GM19025 (cell line): ENCODE results near the gene NVL.
"Not testable (repeated sequence)": the region's sequence is repeated elsewhere in the genome, so short reads cannot be mapped to it uniquely, and the experiment has no call there.

ENCODE experiments used
- ATAC-seq: cut with Tn5 transposase; IDR thresholded peaks from one replicate; pipeline ENCODE4 v1.9.1; 2021; ENCODE audit warnings: mild to moderate bottlenecking, low read depth, moderate library complexity; ENCODE audit not compliant: unreplicated experiment

NVL gene

GRCh38 chr1:224238212-224238611, 91.8 kb downstream of the NVL start:
- no peak for ATAC-seq

GRCh38 chr1:224237119-224237881, 92.7 kb downstream of the NVL start:
- ATAC-seq, result no peak

GRCh38 chr1:224235813-224236493, 94.0 kb downstream of the NVL start:
- no peak for ATAC-seq

DNA sequence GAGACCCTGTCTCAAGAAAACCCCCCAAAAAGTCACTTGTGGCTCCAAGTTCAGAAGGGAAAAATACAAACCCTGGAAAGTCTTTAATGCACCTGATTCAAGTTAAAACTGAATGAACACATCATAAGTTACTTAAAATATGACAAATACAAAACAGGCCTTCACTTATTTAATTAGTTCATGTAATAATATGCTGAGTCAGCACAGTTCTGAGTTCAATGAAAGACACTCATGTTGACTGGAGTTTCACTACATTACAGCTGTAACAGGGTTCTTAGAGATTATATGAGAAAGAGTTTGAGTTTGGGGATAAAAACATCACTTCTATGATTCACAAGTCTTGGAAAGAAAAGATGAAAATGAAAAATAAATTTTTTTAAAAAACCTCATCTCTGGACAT, 96.0 kb downstream of the NVL start:
- no peak for ATAC-seq

DNA sequence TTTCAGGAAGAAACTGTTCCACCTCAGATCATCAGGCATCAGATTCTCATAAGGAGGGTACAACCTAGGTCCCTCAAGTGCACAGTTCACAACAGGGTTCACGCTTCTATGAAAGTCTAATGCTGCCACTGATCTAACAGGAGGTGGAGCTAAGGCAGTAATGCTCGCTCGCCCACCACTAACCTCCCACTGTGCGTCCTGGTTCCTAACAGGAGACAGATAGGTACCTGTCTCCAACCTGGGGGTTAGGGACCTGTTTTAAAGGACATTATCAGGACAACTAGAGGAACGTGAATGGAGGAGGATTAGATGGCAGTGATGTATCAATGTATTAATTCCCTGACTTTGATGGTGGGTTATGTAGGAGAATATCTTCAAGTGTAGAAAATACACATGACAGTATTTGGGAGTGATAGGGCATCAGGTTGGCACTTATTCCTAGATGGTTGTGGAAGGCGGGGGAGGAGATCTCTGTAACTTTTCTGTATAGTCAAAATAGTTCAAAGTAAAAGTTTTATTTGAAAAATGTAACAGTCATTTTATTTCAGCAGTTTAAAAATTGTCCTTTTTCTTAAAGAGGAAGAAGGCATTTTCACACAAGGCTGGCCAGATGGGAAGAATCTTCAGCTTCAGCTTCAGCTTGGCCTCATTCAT, 103.0 kb downstream of the NVL start:
- no peak for ATAC-seq

- ATAC-seq, result no peak
These were observed 105.9 kb downstream of the NVL start for GRCh38 chr1:224223819-224224714.

DNA sequence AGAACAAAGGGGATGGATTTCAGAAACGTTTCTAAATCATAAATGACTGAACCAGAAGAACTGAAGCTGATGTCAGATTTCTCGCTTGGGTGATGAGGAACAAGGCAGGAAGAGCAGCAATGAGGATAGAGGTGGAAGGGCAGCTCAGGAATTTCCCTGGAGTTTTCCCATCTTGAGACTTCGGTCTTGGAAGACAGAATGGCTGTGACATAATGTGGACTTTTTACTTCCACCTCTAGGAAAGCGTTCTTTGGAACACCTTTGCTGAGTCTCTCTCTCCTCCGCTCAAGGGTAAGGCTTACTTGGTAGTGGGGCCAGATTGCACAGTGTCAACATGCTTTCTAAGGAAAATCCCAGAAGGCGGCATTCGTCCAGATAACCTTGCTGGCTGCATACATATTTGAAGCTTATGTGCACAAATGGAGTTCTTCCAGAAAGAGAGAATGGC, 110.3 kb downstream of the NVL start:
- ATAC-seq, result no peak

GRCh38 chr1:224219011-224219611, 110.9 kb downstream of the NVL start:
- no peak for ATAC-seq

DNA sequence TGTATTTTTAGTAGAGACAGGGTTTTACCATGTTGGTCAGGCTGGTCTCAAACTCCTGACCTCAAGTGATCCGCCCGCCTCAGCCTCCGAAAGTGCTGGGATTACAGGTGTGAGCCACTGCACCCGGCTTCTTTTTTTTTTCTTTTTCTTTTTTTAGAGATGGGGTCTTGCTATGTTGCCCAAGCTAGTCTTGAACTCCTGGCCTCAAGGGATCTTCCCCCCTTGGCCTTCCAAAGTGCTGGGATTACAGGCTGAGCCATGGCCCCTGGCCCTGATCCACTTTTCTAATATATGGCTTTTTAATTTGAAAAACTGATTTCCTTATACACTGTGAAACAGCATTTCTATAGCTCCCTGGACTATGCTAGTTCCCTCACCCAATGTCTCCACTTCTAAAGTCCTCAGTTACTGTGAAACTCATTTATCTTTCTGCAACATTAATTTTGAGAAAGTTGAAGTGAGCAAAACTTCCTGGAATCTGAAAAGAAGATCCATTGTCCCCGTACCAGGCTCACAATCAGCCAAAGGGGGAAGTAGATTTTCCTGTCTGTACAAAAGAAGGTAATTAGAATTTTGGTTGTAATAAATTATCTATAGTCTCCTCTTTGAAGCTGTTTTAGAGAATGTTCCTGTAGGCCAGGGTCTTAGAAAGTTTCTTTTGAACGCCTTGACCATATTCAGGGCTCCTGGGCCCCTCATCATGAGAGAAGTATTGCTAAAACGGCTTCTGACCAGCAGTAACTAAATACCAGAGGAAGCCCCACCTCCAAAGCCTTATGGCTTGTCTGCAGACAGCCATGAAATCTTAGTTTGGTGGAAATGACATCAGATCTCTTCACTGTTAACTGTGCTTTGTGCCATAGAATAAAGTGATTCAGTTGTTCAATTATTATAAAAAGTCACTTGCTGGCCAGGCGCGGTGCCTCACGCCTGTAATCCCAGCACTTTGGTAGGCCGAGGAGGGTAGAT, 112.0 kb downstream of the NVL start:
- no peak for ATAC-seq

- no peak for ATAC-seq
These were observed 113.6 kb downstream of the NVL start for GRCh38 chr1:224216382-224216781.

DNA sequence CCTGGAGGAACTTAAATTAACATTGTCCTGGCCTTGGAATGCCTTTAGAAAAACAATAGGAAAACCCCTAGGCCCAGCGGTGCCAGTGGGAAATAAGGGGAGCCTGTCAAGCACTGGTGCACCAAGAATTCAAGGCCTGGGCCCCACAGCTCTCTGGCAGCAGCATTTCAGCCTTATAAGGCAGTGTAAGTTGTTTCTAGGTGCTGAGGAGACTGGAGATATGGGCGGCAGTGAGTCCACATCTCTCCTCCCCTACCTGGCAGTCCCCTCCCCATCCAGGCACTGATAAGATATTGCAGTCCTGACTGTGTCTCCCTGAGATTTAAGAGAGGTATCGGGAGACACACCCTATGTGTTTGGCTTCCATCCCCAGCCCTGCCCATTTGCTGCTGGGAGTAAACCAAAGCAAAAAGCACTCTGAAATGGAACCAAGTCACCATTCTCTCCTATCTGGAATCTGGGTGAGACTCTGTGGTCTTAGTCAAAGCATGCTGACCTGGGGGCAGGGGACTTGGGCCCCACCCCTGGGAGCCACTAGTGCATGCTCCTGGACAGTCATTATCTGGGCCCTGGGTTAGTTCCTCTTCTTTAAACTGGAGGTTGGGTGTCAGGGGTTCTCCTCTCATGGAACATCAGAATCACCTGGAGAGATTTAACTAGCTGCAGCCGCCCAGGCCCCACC, 116.4 kb downstream of the NVL start:
- no peak for ATAC-seq

GRCh38 chr1:224212618-224213061, 117.3 kb downstream of the NVL start:
- no peak for ATAC-seq

GRCh38 chr1:224211206-224211962, 118.6 kb downstream of the NVL start:
- no peak for ATAC-seq

DNA sequence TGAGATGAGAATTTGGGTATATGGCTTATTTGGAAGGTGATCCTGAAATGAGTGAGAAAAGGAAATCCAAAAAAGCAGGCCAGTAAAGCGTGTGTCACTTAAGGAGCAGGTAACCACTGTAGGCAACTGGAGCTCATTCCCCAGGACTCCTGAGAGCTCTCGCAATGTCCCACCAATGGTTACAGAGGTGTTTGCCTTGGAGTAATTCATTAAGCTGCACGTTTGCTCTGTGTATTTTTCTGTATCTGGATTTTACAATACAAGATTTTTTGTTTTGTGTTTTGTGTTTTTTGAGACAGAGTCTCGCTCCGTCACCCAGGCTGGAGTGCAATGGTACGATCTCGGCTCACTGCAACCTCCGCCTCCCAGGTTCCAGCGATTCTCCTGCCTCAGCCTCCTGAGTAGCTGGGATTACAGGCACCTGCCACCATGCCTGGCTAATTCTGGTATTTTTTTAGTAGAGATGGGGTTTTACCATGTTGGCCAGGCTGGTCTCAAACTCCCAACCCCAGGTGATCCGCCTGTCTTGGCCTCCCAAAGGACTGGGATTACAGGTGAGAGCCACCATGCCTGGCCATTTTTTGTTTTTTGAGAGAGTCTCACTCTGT, 123.9 kb downstream of the NVL start:
- not testable (repeated sequence) for ATAC-seq

GRCh38 chr1:224205438-224205840, 124.5 kb downstream of the NVL start:
- no peak for ATAC-seq

GRCh38 chr1:224203243-224204016, 126.5 kb downstream of the NVL start:
- no peak for ATAC-seq
